HG02870 (cell line): ENCODE data around the gene TBC1D14.

Experiments
- ATAC-seq: cut with Tn5 transposase; IDR thresholded peaks from one replicate; pipeline ENCODE4 v1.9.1; 2021; ENCODE audit warnings: mild to moderate bottlenecking, moderate library complexity; ENCODE audit not compliant: unreplicated experiment

TBC1D14 gene

DNA sequence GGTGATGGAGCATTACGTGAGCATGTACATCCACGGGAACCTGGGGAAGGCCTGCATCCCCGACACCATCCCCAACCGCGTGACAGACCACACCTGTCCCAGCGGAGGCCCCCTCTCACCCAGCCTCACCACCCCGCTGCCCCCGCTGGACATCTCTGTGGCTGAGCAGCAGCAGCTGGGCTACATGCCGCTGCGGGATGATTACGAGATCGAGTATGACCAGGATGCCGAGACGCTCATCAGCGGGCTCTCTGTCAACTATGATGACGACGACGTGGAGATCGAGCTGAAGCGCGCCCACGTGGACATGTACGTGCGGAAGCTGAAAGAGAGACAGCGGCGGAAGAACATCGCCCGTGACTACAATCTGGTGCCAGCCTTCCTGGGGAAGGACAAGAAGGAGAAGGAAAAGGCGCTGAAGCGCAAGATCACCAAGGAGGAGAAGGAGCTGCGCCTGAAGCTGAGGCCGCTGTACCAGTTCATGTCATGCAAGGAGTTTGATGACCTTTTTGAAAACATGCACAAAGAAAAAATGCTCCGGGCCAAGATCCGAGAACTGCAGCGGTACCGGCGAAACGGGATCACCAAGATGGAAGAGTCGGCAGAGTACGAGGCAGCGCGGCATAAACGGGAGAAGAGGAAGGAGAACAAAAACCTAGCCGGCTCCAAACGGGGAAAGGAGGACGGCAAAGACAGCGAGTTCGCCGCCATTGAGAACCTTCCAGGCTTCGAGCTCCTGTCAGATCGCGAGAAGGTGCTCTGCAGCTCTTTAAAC, 144.7 kb downstream of the TBC1D14 start:
- ATAC-seq = no peak

DNA sequence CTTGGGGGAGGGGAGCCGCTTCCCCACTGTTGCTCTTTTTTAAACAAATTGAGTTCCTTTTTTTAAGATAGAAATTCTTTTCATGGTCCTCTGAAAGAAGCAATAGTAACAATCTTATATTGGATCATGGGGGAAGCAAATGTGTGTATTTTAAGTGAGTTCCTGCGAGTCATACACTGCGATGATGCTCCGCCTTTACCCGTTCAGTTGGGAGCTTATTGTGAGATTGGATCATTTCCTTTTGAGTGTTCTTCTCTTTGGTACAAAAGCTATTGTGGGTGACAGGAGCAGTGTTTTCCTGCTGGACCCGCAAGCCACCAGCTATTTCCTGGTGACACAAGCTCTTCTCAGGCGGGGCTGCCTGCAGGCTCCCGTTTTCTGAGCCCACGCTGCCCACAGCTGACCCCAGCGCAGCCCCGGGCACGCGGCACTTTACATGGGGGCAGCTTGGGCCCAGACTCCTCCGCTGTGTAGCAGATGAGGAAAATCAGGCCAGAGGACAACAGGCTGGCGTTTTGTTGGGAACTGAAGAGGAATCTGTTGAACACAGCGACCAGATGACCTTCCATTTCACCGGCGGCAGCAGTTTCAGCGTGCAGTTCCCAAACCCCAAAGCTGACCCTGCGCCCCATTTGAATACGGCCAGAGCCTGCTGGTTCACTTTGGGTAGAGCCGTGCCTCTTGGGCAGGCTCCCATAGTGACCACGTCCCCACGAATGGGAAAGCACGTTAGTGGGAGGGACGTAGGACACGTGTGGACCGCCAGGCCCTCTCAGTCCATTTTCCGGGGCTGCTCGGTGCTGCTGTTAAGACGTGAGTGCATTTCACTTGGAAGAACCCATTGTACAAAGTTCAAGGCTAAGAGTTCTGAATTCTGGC, 145.7 kb downstream of the TBC1D14 start:
- ATAC-seq = no peak

DNA sequence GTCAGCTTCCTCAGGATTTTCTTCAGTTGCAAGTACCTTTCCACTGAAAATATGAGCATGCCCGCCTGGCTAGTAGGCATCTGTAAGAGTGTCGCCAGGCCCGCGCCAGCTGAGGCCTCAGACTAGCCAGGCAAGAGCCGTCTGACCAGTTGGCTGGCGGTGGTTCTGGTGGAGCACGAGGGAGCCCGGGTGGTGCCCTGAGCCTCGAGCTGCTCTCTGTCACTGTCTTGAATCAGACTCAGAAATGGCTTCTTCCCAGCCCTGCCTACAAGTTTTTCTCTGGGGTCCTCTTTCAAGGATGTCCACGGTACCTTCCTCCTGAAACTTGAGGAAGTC, 146.3 kb downstream of the TBC1D14 start:
- ATAC-seq = no peak

DNA sequence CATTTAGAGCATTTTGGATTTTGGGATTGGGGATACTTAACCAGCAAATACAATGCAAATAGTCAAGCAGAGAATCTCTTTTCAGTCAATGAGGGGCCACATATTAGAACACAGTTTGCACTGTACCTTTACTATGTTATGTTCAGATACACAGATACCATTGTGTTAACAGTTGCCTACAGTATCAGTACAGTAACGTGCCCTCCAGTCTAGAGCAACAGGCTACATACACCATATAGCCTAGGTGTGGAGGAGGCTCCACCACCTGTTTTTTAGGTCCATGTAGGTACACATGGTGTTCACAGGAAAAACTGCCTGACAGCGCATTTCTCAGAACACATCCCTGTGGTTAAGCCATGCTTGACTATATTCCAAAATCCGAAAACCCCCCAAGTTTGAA, 149.2 kb downstream of the TBC1D14 start:
- ATAC-seq = no peak

DNA sequence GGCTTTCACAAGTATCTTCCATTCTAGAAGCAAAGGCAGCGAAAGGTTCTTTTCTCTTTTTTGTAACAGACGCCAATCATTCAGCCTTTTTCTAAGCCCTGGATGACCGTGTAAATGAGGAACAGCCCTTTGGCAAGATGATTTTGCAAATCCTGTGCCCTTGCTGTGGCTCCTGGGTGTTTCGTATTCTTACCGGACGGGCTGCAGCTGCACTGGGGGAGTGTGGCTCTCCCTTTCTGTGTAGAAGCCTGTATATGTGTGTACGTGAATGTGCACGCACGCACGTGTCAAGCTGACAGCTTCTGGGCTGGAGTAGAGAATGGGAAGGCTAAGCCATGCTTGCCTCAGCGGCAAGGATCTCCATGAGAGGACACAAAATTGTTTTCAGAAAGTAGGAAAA, 150.0 kb downstream of the TBC1D14 start:
- ATAC-seq = no peak

DNA sequence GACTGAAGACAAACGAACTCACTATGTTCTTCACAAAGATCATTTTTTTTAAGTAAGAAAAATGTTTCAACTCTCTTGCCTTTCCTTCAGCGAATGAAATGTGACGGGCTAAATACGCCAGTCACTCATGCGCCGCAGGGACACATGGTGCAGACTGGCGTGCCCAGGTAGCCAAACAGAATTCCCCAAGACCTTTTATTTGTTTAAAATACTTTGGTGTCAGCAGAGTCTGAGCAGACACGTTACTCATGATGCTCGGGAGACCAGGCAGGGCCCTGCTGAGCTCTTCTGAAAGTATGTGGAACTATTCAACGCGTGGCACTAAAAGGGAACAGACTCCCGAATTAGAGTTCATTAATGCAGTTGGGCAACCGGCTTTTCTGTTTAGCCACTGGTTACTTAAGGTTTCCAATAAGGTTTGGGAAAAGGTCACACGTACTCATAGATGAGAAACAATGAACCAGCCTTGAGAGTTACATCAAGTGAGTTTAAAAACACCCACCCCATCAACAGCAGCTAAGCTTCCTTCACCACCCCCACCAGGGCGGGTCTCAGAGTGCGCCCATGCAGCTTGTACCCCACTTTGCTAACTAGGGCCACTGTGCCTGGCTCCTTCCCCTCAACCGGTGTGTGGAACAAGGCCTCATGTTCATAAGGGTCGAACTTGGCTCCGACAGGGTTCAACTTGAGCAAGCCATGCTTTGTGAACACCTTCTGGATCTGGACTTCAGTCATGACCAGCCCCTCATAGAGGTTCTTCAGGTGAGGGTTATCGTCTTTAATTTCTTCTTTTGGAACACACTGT, 150.9 kb downstream of the TBC1D14 start:
- no peak for ATAC-seq

DNA sequence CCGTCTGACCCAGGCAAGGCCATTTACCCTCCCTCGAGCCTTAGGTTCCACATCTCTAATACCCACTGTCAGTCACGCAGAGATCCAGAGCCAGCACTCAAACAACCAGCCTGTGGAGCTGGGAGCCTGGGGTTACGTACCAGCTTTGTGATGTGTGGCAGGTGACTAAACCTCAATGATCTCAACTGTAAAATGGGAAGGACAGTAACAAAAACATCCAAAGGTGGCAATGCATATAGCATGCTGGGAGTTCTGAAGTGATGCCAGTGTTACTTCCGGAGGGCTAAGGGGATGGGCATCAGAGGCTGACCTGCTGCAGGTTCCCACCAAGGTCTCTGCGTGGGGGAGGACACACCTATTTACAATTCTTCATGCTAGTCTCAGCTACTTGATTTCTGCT, 152.2 kb downstream of the TBC1D14 start:
- ATAC-seq = no peak

DNA sequence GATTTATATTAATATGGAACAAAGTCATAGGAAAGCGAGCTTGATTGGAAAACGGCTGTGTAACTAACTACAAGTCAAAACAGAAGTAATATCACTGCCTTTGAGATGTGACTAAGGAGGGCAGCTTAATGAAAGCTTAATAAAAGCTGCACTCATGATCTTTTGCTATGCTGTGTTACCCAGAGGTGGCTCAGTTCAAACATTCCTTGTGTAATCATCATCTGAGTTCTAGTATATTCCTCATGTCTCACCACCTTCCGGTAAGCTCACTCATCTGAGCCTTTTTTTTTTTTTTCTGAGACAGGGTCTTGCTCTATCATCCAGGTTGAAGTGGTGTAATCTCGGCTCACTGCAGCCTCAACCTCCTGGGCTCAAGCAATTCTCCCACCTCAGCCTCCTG, 153.2 kb downstream of the TBC1D14 start:
- ATAC-seq = no peak

DNA sequence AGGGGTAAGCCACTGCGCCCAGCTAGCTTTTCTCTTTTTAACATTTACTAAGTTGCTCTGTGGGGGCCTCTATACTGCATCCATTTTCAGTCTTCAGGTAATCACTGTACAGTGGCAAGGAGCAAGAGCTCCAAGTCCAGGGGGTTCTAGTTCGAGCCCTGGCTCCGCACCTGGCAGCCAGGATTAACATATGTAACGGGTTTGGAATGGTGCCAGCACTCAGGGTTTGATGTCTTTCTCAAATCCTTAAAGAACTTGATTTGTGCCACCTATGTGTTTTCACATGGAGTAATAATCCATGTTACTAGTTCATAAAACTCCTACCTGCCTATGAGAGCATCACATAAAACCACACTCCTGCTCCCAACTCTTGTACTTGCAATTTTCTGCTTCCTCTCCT, 153.7 kb downstream of the TBC1D14 start:
- no peak for ATAC-seq

DNA sequence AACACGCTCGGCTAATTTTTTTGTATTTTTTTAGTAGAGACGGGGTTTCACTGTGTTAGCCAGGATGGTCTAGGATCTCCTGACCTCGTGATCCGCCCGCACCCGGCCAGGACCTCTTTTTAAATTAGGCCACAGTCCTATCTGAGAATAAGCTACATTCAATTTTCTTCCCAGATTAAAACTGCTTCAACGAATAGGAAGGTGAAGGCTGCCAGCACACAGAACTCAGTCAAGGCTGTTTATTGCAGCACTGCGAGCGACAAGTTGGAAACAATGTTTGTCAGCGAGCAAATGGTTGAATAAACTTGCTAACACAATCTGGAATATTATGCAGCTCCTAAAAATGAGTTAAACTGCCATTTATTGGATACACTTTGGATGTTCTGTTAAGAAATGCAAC, 156.4 kb downstream of the TBC1D14 start:
- ATAC-seq = no peak

DNA sequence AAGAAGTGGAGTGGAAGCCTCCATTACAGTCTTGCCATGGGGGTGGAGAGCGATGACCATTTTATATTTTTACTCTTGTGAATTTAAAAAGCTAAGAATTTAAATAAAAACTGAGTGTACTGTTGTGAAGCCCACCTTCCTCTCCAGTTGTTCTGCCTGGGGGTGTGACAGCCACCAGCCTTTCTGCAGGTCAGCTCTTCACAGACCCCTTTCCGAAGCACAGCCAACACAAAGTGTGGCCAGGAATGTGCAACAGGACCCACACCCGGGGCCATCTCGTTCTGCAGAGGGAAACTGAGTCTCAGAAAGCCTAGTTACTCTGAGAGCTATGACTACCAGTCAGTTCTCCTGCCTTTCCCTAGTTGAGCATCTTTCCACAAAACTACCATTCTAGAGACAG, 156.9 kb downstream of the TBC1D14 start:
- ATAC-seq = no peak

DNA sequence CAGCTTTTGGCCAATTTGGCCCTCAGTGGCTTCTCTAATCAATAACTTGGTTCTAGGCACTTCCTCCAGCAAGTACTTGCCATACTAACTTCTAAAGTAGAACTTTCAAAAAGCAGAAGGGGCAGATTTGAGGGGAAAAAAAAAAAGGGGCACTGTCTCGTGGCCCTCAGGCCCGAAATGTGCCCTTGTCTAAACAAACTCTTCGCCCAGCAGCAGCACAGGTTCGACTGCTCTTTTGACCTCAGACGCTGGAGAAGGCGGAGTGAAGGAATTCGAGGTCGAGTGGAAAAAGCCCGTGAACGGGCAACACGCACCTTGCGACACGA, 157.5 kb downstream of the TBC1D14 start:
- ATAC-seq = no peak

DNA sequence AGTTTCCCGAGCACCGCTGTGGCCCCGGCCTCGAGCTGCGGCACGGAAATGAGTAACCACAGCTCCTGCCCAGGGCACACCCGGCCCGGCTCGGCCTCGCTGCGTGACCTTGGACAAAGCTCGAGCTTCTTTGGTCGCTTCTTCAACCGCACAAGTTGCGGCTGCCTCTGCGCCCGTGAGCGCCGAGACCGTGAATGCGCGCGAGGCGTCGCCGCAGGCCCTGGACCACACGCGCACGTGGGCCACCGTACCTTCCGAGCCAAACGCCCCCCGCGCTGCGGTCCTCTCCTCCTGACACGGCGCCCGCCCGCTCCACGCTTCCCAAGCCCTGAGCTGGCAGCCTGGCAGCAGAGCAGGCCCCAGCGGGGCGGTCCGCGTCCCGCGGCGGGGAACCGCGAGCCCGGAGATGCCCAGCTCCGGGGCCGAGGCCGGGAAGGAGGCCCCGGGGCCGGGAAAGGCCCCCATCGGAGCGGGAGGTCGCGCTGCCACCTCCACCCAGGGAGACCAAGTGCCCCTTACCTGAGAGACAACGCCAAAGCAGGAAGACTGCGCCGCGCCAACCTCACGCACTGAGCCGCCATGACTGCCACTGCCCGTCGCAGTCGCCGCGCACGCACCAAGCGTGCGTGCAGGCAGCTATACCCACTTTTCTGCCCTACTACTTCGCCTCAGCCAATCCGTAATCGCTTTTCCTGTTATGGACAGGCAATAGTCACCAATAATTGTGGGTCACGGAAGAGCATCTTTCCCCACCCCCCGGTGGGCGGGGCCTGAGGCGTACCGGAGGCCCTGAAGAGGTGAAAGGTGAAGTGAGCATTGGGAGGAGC, 158.0 kb downstream of the TBC1D14 start, which contains the start of gene GRPEL1:
Gene GRPEL1, minus strand, starts transcription at position 613 of the 827 bp plus-strand sequence. Its CDS starts 32 bp downstream, at position 581.
- ATAC-seq = peak; percentile 80

DNA sequence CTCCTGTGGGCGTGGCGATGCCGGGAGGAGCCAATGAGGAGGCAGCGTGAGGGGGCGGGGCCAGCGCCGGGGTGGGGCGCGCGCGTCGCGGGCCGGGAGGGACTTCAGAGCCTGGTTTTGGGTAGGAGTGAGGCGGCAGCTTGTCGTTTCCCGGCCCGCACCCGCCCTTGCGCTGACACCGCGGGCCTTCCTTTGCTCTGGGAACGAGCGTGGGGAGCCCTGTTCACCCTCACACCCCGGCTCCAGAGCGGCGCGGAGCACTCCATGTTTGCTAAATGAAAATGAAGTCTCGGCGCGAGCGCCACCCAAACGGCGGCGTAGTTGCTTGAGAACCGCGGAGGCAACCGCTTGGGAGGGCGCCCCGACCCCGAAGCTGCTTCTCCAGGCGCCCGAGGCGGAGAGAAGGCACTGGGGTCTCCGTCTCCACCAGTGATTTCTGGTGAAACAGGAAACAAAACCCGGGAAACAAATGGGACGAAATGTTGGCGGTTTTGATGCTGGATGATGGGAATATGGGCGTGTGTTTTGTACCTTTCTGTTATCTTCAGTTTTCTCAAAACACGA, 158.7 kb downstream of the TBC1D14 start:
- ATAC-seq = peak; percentile 14

DNA sequence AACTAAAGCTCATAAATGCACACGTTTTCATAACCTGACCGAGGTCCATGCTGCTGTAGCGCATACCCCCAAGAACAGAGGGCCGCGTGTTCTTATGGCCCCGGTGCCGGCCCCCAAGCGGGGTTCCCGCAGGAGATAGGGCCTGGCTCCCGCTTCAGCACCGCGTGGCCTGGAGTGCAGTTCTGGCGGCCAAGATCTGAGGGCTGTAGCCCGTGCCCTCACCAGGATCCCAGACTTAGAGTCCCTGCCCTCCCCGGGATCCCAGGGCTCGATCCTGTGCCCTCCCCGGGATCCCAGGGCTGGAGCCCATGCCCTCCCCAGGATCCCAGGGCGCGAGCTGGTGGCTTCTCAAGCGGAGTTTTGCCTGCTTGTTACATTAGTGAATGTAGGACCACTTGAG, 159.3 kb downstream of the TBC1D14 start:
- ATAC-seq = no peak

DNA sequence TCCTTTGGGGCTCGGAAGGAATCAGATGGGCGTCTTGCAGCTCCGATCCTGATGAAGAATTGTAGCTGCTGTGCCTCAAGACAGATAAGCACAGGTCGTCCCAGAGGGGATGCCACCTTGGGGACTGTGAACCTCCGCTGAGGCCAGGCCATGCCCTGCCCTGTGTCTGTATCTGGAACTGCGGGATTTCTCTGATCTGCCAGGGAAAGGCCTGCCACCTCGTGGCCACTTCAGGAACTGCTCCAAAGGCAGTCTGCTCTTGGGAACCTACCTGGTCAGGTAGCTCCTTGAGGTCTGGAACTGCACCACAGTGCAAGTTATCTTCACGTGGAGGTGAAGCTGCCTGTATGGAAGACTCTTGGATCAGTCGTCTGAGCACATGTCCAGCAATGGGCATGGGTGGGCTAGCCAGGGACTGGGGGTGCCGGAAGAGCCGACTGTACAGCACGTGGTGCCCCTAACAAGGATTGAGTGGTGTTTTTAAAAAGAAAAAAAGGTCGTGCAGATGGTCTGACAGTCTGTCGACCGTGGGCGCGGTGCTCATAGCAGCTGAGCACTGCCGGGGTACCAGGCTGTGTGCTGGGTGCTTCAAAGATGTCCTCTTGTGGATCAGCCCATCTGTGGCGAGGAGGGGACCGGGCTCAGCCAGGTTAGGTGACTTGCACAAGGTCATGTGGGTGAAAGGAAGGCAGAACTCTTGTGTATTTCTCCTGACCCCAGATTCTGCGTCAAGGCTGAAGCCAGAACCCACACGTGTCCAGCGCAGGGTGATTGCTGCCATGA, 161.3 kb downstream of the TBC1D14 start:
- peak; percentile 33 for ATAC-seq

DNA sequence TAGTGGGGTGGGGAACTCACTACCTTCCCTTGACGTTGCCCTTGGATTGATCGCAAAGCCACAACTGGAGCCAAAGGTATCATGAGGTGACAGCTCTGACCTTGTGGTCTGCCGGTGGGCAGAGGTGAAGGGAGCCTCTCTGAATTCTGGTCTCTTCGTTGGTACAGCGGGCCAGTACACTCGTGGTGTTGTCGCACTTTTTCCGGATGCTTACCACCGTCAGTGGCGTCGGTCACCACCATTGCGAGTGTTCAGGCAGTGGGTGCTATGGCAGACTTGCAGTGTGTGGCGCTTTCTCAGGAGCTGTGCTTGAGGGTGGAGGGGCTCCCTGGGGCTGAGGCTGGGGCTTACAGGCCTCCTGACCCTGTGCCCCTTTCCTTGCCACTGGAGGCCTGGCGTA, 163.4 kb downstream of the TBC1D14 start:
- ATAC-seq = no peak

DNA sequence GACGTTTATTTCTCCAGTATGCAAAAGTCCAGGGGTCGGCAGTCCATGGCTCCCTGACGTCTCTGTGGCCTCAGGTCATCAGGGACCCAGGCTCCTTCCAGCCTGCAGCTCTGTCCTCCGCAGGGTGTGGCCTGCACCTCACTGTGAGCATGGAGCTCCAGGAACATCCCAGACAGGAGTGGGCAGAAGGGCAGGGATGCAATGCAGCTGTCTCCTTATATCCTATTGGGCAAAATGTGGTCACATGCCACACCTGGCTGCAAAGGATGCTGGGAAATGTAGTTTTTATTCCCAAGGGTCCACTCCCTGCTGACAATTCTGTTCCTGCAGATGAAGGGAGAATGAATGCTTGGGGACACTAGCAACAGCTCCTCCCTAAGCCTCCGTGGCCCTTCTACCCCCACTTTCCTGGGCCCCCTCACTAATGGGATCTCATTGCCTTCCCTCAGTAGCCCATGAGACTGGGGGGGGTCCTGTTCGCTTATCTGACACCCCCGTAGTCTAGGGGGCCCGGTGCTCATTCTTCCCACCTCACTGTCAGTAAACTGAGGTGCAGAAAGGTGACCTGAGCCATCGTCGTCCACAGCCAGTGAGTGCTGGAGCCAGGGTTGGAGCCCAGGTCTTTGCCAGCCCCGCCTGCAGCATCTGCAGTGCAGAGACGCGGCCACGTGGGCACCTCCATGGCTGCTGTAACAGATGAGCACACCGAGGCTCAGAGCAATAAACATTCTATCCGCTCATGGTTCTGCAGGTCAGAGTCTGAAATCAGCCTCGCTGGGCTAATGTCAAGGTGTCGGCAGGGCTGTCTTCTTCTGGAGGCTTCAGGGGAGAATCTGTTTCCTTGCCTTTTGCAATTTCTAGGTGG, 164.1 kb downstream of the TBC1D14 start:
- ATAC-seq = no peak

DNA sequence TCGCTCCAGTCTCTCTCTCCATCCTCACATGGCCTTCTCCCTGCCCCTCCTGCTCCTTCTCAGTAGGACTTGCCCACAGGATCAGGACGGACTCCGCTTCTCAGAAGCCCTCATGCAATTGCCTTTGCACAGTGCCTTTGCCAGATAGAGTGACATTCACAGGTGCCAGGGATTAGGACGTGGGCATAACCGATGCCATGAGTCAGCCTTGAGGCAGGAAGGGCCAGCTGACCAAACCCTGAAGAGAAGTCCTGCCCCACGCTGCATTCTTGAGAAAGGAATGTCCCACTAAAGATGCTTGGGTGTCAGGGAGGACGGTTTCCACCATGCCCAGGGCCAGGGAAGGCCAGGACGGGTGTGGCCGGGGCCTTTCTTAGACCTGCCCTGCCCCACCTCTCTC, 164.8 kb downstream of the TBC1D14 start:
- no peak for ATAC-seq
